NB4 (cell line): ENCODE measurements around the gene HCAR1.
"Not testable (repeated sequence)": the region's sequence is repeated elsewhere in the genome, so short reads cannot be mapped to it uniquely, and the experiment has no call there.

Experiments
- CTCF ChIP-seq: IDR thresholded peaks from one replicate; pipeline ENCODE4 v1.5.1; 2012; ENCODE audit warnings: low read depth, low read length
- MAX ChIP-seq: IDR thresholded peaks from 2 replicates; pipeline ENCODE4 v1.6.1; 2011; ENCODE audit warnings: low read depth, low read length

- TF ChIP-seq CTCF, MAX: not testable (repeated sequence)
These were observed 53.9 kb downstream of the HCAR1 start for GRCh38 chr12:122676781-122677180.
